Mucosa of stomach (tissue), 1 donor: ENCODE results near the gene SRD5A2.

ENCODE experiments used
- H3K27me3 ChIP-seq: one replicate; pipeline ENCODE4 v1.7.0; 2013; ENCODE audit warnings: mild to moderate bottlenecking, low read length; ENCODE audit not compliant: control insufficient read depth, insufficient read depth
- H3K36me3 ChIP-seq: one replicate; pipeline ENCODE4 v1.7.0; 2013; ENCODE audit warnings: low read length; ENCODE audit not compliant: control insufficient read depth, insufficient read depth
- H3K4me1 ChIP-seq: one replicate; pipeline ENCODE4 v1.7.0; 2013; ENCODE audit warnings: mild to moderate bottlenecking, low read length; ENCODE audit not compliant: control insufficient read depth, insufficient read depth
- H3K4me3 ChIP-seq: one replicate; pipeline ENCODE4 v1.7.0; 2013; ENCODE audit warnings: low read length
- H3K9ac ChIP-seq: one replicate; pipeline ENCODE4 v1.7.0; 2013; ENCODE audit warnings: mild to moderate bottlenecking, low read length, moderate library complexity
- H3K9me3 ChIP-seq: one replicate; pipeline ENCODE4 v1.7.0; 2013; ENCODE audit warnings: mild to moderate bottlenecking, low read length, moderate library complexity; ENCODE audit not compliant: control insufficient read depth
- donor health status: Pancreatic carcinoma.

The SRD5A2 gene

DNA sequence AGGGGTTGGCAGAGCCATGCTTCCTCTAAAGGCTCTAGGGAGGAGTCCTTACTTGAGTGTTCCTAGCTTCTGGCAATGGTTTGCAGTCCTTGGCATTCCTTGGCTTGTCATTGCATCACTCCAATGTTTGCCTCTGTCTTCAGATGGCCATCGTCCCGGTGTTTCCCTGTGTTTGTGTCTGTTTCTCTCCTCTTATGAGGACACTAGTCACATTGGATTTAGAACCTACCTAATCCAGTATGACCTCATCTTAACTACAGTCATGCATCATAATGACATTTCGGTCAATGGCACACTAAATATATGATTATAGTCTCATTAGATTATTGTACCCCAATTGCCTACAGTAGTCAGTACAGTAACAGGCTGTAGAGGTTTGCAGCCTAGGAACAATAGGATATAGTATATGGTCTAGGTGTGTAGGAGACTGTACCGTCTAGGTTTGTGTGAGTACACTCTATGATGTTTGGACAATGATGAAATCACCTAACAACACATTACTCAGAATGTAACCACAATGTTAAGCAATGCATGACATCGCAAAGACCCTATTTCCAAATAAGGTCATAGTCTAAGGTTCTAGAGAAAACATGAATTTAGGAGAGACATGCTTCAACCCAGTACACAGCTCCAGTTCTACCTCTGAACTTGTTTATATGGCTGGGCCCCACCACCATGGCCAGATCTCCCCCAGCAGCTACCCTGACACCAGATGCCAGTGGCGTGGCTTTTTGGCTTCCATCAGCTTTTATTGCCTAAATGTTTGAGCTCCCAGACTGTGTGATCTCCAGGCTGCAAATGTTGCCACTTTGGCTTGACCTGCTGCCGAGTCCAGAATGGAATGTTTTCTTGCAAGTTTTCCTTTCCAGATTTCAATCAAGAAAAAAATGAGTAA is 22.1 kb downstream of the SRD5A2 start:
- Histone ChIP-seq H3K36me3 (no peaks in the 10 kb centered on the region), H3K27me3 (no peaks in the 10 kb centered on the region), H3K9me3 (no peaks in the 10 kb centered on the region), H3K4me3 (no peak overlapping the region), H3K4me1 (no peaks in the 10 kb centered on the region), H3K9ac (no peak overlapping the region)

DNA sequence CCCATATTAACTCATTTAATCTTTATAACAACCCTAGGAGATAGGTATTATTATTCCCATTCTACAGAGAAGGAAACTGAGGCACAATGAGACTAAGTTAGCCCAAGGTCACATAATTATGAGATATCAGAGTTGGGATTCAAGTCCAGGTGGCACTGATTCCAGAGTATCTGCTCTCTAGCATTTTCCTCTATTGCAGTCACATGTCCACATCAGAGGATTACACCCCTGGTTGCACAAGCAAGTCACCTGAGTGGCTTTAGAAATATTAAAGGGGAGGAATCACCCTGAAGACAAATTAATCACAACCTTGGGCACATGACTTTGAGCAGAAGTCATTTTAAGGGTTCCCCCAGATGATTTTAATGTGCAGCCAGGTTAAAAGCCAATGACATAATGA is 23.8 kb downstream of the SRD5A2 start:
- no peaks in the 10 kb centered on the region for H3K9me3 ChIP-seq

DNA sequence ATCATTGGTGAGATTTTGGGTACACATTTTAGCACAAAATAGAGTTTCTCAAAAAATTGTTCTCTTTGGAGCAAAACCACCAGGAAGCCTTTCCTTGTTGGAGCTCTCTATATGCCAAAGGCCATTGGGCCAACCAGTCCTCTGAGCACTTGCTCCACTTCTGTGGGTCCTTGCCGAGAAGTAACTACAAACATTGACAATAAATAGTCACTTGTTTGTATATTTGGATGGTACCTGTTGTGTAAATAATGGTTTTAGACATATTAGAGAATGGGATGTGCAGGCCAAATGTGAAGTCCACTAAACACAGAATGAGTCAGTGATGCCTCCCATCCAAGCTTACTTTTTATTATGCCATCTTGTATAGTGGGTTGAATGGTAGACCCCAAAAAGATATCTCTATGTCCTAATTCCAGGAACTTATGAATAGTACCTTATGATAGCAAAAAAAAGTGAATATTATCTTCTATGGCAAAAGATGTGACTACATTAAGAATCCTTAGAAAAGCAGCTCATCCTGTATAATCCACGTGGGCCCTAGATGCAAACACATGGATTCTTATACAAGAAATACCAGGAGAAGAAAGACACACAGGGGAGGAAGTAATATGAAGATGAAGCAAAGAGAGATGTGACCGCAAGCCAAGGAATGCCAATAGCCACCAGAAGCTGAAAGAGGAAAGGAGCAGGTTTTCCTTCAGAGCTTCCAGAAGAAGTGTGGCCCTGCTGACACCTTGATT is 24.6 kb downstream of the SRD5A2 start:
- H3K4me1 ChIP-seq, result no peaks in the 10 kb centered on the region
- no peaks in the 10 kb centered on the region for H3K27me3 ChIP-seq
- H3K9me3 ChIP-seq, result no peaks in the 10 kb centered on the region
- no peak overlapping the region for H3K9ac ChIP-seq
- H3K4me3 ChIP-seq, result no peak overlapping the region
- no peaks in the 10 kb centered on the region for H3K36me3 ChIP-seq

More for the DNA sequence above, 23.8 kb downstream of the SRD5A2 start:
- no peaks in the 10 kb centered on the region for H3K36me3 ChIP-seq
- no peaks in the 10 kb centered on the region for H3K27me3 ChIP-seq
- no peaks in the 10 kb centered on the region for H3K4me1 ChIP-seq
- no peak overlapping the region for H3K4me3 ChIP-seq
- H3K9ac ChIP-seq, result no peak overlapping the region

- Histone ChIP-seq H3K9ac (no peak overlapping the region), H3K4me3 (no peak overlapping the region), H3K9me3 (no peaks in the 10 kb centered on the region), H3K4me1 (no peaks in the 10 kb centered on the region), H3K27me3 (no peaks in the 10 kb centered on the region), H3K36me3 (no peaks in the 10 kb centered on the region)
Measured at GRCh38 chr2:31553362-31553761, 27.4 kb downstream of the SRD5A2 start.

DNA sequence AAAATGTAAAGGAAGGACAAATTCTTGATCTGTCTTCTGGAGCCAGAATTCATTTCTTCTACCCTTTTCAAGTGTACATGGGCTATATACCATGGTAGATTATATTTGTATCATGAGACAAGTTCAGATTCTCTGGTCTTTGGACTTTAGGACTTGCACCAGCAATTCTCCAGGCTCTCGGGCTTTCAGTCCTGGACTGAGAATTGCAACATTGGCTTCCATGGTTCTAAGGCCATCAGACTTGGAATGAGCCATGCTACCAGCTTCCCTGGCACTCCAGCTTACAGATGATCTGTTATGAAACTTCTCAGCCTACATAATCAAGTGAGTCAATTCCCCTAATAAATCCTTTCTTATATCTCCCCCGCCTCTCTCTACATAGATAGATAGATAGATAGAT is 33.3 kb downstream of the SRD5A2 start:
- Histone ChIP-seq H3K9ac (no peak overlapping the region), H3K4me1 (no peaks in the 10 kb centered on the region), H3K9me3 (no peaks in the 10 kb centered on the region), H3K27me3 (no peaks in the 10 kb centered on the region), H3K36me3 (no peaks in the 10 kb centered on the region), H3K4me3 (no peak overlapping the region)

- Histone ChIP-seq H3K27me3 (no peaks in the 10 kb centered on the region), H3K36me3 (no peaks in the 10 kb centered on the region), H3K4me3 (no peak overlapping the region), H3K4me1 (no peaks in the 10 kb centered on the region), H3K9ac (no peak overlapping the region), H3K9me3 (no peaks in the 10 kb centered on the region)
Measured at GRCh38 chr2:31541853-31542252, 38.9 kb downstream of the SRD5A2 start.

GRCh38 chr2:31539505-31539904 is 41.2 kb downstream of the SRD5A2 start:
- Histone ChIP-seq H3K9ac (no peak overlapping the region), H3K36me3 (no peaks in the 10 kb centered on the region), H3K4me3 (no peak overlapping the region), H3K9me3 (no peaks in the 10 kb centered on the region), H3K4me1 (no peaks in the 10 kb centered on the region), H3K27me3 (no peaks in the 10 kb centered on the region)

DNA sequence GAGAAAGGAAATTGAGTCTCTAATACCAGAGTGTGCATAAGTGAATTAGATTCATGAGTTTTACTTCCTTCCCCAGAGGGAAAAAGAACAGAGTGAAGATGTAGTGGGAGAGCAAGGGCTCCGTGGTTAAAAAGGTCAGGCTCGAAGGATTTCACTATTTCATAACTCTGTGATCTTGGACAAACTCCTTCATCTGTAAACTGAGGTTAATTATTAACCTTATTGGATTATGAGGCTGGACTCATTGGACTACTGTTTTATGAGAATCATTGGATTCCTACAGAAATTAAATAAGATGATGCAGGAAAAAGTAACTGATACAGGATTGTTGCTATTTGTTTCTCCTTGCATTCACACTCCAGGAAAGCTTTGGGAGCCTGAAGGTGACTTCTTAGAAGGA is 45.0 kb downstream of the SRD5A2 start:
- H3K9ac ChIP-seq, result no peak overlapping the region

GRCh38 chr2:31534636-31535035 is 46.1 kb downstream of the SRD5A2 start:
- no peak overlapping the region for H3K4me3 ChIP-seq
- H3K9me3 ChIP-seq, result no peaks in the 10 kb centered on the region
- H3K9ac ChIP-seq, result no peak overlapping the region
- no peaks in the 10 kb centered on the region for H3K4me1 ChIP-seq
- no peaks in the 10 kb centered on the region for H3K36me3 ChIP-seq
- no peaks in the 10 kb centered on the region for H3K27me3 ChIP-seq

More for the DNA sequence above, 45.0 kb downstream of the SRD5A2 start:
- H3K9me3 ChIP-seq, result no peaks in the 10 kb centered on the region
- H3K4me3 ChIP-seq, result no peak overlapping the region
- H3K36me3 ChIP-seq, result no peaks in the 10 kb centered on the region
- no peaks in the 10 kb centered on the region for H3K27me3 ChIP-seq
- no peaks in the 10 kb centered on the region for H3K4me1 ChIP-seq

DNA sequence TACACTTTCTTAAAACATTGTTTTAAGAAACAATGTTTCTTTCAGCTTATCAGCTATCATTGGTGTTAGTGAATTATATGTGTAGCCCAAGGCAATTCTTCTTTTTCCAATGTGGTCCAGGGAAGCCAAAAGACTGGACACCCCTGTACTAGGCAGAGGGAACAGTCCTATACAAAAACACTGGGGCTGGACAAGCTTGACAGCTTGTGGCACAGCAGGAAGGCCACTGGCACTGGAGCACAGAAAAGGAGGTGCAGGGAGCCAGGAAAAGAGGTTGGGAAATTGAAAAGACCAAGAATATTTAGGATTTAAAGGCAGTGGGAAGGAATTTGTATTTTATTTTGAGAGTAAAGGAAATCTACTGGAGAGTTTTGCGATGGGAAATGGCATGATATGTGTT is 47.7 kb downstream of the SRD5A2 start:
- Histone ChIP-seq H3K4me3 (no peak overlapping the region), H3K9ac (no peak overlapping the region), H3K27me3 (no peaks in the 10 kb centered on the region), H3K36me3 (no peaks in the 10 kb centered on the region), H3K9me3 (no peaks in the 10 kb centered on the region), H3K4me1 (no peaks in the 10 kb centered on the region)

- Histone ChIP-seq H3K27me3 (no peaks in the 10 kb centered on the region), H3K9ac (no peak overlapping the region), H3K9me3 (no peaks in the 10 kb centered on the region), H3K4me1 (no peaks in the 10 kb centered on the region), H3K36me3 (no peaks in the 10 kb centered on the region), H3K4me3 (no peak overlapping the region)
Measured at GRCh38 chr2:31531101-31531500, 49.6 kb downstream of the SRD5A2 start.

DNA sequence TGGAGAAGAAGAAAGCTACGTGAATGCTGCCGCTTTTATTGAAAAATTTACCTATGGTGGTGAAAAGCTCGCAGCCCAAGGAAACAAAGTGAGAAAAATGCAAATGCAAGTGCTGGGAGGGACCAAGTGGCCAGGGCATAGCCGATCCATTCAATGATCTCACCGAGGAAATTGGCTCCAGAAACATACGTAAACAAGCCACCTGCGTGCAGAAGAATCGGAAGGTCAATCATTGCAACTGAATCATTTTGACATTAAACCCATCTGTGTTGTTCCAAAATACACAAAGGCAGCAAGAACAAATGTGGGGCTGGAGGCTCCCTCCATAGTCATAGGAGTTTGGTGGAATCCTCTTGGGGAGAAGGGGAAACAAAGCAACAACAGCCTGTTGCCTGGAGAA is 51.5 kb downstream of the SRD5A2 start:
- H3K4me1 ChIP-seq, result no peaks in the 10 kb centered on the region
- H3K36me3 ChIP-seq, result no peaks in the 10 kb centered on the region
- no peaks in the 10 kb centered on the region for H3K9me3 ChIP-seq
- no peak overlapping the region for H3K4me3 ChIP-seq
- no peak overlapping the region for H3K9ac ChIP-seq
- H3K27me3 ChIP-seq, result no peaks in the 10 kb centered on the region
